Spinal cord (tissue), 10 donors: ENCODE data around the gene HSPB3. TPM values are rescaled to one million over a fixed set of nuclear protein-coding genes. Genes with fewer than 3 reads are reported as not detected.
"Not testable (repeated sequence)": the region's sequence is repeated elsewhere in the genome, so short reads cannot be mapped to it uniquely, and the experiment has no call there.

Experiments
- DNase-seq, 6 donors: peaks; one replicate each; pipeline versions ENCODE4 v3.0.0 to v3.0.0-alpha.2; 2013 to 2015; ENCODE audit warnings: low spot score in 6 of 6, low read depth in 4 of 6
- H3K27ac ChIP-seq: one replicate; pipeline ENCODE4 v1.5.1; 2013; ENCODE audit warnings: low read depth, low read length, control low read depth
- H3K27me3 ChIP-seq: one replicate; pipeline ENCODE4 v1.6.1; 2013; ENCODE audit warnings: low read length; ENCODE audit not compliant: control insufficient read depth, insufficient read depth
- H3K36me3 ChIP-seq: one replicate; pipeline ENCODE4 v1.6.1; 2013; ENCODE audit warnings: low read length; ENCODE audit not compliant: control insufficient read depth, insufficient read depth
- H3K4me1 ChIP-seq: one replicate; pipeline ENCODE4 v1.6.1; 2013; ENCODE audit warnings: low read length; ENCODE audit not compliant: control insufficient read depth, insufficient read depth
- H3K4me3 ChIP-seq: one replicate; pipeline ENCODE4 v1.5.1; 2013; ENCODE audit warnings: low read depth, low read length, control low read depth
- H3K9me3 ChIP-seq: one replicate; pipeline ENCODE4 v1.6.1; 2013; ENCODE audit warnings: low read length; ENCODE audit not compliant: control insufficient read depth, insufficient read depth
- WGBS: methylation state at CpG from one replicate; pipeline ENCODE4 v1.1.5; 2013; ENCODE audit warnings: missing lambda C conversion rate; ENCODE audit not compliant: insufficient coverage; 5-methylcytosine and 5-hydroxymethylcytosine counted together
- long read RNA-seq, 4 donors: transcript quantifications; one replicate each; lab custom pipeline, GENCODE V29; 2026
- polyA plus RNA-seq, 2 donors: library from polyadenylated mRNA; unstranded; fragments of 120-200 nt; gene quantifications; one replicate each; pipeline ENCODE4 v1.2.1, GENCODE V29; 2013; ENCODE audit not compliant: insufficient read length in 2 of 2
- total RNA-seq, 2 donors: library from RNA; depleted of rRNA in 1 of 2; stranded (reverse); fragments of 120-200 nt in 1 of 2; fragments of >200 nt in 1 of 2; gene quantifications; one replicate each; pipeline versions ENCODE4 v1.2.3 to v1.2.4, GENCODE V29; 2013 to 2014
- donor health status: healthy.

Gene HSPB3, protein sequence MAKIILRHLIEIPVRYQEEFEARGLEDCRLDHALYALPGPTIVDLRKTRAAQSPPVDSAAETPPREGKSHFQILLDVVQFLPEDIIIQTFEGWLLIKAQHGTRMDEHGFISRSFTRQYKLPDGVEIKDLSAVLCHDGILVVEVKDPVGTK
- 1 to 10 TPM in 1 of 2 donors, under 1 TPM in 1; 0.33 to 1.4 TPM for total RNA-seq
- under 1 TPM; 0.44 to 0.81 TPM for polyA plus RNA-seq
- long read RNA-seq, donor 1, partial matches to known transcripts: 0 of 1 reads
- long read RNA-seq, donor 1, other reads (novel, unspliced or antisense): 0 of 1 reads
- long read RNA-seq, donor 2: 0 reads
- long read RNA-seq, donor 3: 0 reads
- long read RNA-seq, donor 4: 0 reads

GRCh38 chr5:54455413-54456157 is at the start of gene HSPB3:
Gene HSPB3, plus strand, starts transcription at chr5:54455699. Its CDS starts 91 bp downstream, at chr5:54455790.
- H3K36me3 ChIP-seq: no peaks in the 10 kb centered on the region
- WGBS: 53% methylated on average over 14 of the region's 18 CpGs
- no peak within 1 kb of the TSS for H3K27ac ChIP-seq
- no peaks in the 10 kb centered on the region for H3K9me3 ChIP-seq
- H3K4me1 ChIP-seq: peaks cover 9% of the 10 kb centered on the region
- H3K4me3 ChIP-seq: no peak within 1 kb of the TSS
- H3K27me3 ChIP-seq: no peaks in the 10 kb centered on the region
- DNase-seq: peak; percentile 9 to 86 (median 33)

- Histone ChIP-seq H3K27ac (no peak overlapping the region), H3K9me3 (no peaks in the 10 kb centered on the region), H3K36me3 (no peaks in the 10 kb centered on the region), H3K4me3 (no peak overlapping the region), H3K27me3 (no peaks in the 10 kb centered on the region), H3K4me1 (no peaks in the 10 kb centered on the region)
- WGBS: 79% methylated on average over 2 of the region's 2 CpGs
- DNase-seq: peak in 1 of 6 donors; percentile 33
Measured at GRCh38 chr5:54411176-54411575, 44.3 kb upstream of the HSPB3 start.

GRCh38 chr5:54412913-54413312 is 42.6 kb upstream of the HSPB3 start:
- 58% methylated on average over 2 of the region's 2 CpGs for WGBS
- H3K36me3 ChIP-seq: no peaks in the 10 kb centered on the region
- DNase-seq: no peak
- no peaks in the 10 kb centered on the region for H3K9me3 ChIP-seq
- no peaks in the 10 kb centered on the region for H3K27me3 ChIP-seq
- H3K4me3 ChIP-seq: no peak overlapping the region
- H3K27ac ChIP-seq: no peak overlapping the region
- H3K4me1 ChIP-seq: no peaks in the 10 kb centered on the region

GRCh38 chr5:54415147-54415546 is 40.4 kb upstream of the HSPB3 start:
- WGBS: 100% methylated on average over 1 of the region's 3 CpGs
- DNase-seq: no peak
- H3K27ac ChIP-seq: no peak overlapping the region
- H3K4me1 ChIP-seq: no peaks in the 10 kb centered on the region
- no peaks in the 10 kb centered on the region for H3K36me3 ChIP-seq
- H3K4me3 ChIP-seq: no peak overlapping the region
- H3K9me3 ChIP-seq: no peaks in the 10 kb centered on the region
- no peaks in the 10 kb centered on the region for H3K27me3 ChIP-seq

- no peaks in the 10 kb centered on the region for H3K36me3 ChIP-seq
- H3K4me3 ChIP-seq: no peak overlapping the region
Measured at GRCh38 chr5:54415896-54416601, 39.5 kb upstream of the HSPB3 start.

GRCh38 chr5:54419573-54420423 is 35.7 kb upstream of the HSPB3 start:
- DNase-seq: peak in 5 of 6 donors; percentile 11 to 82 (median 25)
- no CpG with 5 or more reads among the region's 10 CpGs for WGBS

More at GRCh38 chr5:54415896-54416601, 39.5 kb upstream of the HSPB3 start:
- no peak overlapping the region for H3K27ac ChIP-seq
- DNase-seq: peak in 1 of 6 donors; percentile 21
- no peaks in the 10 kb centered on the region for H3K4me1 ChIP-seq
- no peaks in the 10 kb centered on the region for H3K9me3 ChIP-seq
- H3K27me3 ChIP-seq: no peaks in the 10 kb centered on the region

GRCh38 chr5:54420511-54420910 is 35.0 kb upstream of the HSPB3 start:
- H3K36me3 ChIP-seq, H3K4me3 ChIP-seq, H3K27me3 ChIP-seq, H3K4me1 ChIP-seq, H3K9me3 ChIP-seq, H3K27ac ChIP-seq, DNase-seq: not testable (repeated sequence)
- 95% methylated on average over 6 of the region's 30 CpGs for WGBS

More at GRCh38 chr5:54419573-54420423, 35.7 kb upstream of the HSPB3 start:
- H3K4me3 ChIP-seq, H3K27me3 ChIP-seq, H3K36me3 ChIP-seq, H3K9me3 ChIP-seq, H3K4me1 ChIP-seq, H3K27ac ChIP-seq: not testable (repeated sequence)

- H3K27me3 ChIP-seq: no peaks in the 10 kb centered on the region
- H3K36me3 ChIP-seq: no peaks in the 10 kb centered on the region
- no CpG with 5 or more reads among the region's 3 CpGs for WGBS
- H3K27ac ChIP-seq: no peak overlapping the region
- no peak for DNase-seq
- H3K4me3 ChIP-seq: no peak overlapping the region
- H3K9me3 ChIP-seq: no peaks in the 10 kb centered on the region
- no peaks in the 10 kb centered on the region for H3K4me1 ChIP-seq
Measured at GRCh38 chr5:54421976-54422375, 33.5 kb upstream of the HSPB3 start.

DNA sequence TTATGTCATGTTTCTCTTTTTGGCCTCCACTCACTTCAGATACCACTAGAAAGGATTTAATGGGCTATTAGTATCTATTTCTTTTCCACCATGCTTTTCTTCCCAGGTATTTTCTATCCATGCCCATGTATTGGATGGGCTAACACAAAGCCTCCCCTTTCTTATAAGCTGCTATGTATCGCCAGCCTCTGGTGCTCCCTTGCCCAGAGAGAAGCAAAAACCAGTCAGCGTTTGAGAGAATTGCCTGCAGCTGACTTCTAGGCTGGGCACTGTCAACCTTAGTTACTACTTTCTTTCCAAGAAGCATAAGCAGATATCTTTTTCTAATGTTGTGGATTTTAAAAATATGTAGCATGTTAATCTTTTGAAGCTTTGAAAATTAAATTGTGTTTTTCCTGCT is 30.2 kb upstream of the HSPB3 start:
- no peak for DNase-seq
- Histone ChIP-seq H3K9me3 (no peaks in the 10 kb centered on the region), H3K27me3 (no peaks in the 10 kb centered on the region), H3K4me1 (no peaks in the 10 kb centered on the region), H3K4me3 (no peak overlapping the region), H3K36me3 (no peaks in the 10 kb centered on the region), H3K27ac (no peak overlapping the region)
- WGBS: no CpG with 5 or more reads among the region's 2 CpGs
